IMR-90 (cell line): ENCODE results near the gene PCDHB12.

Experiments used
- CTCF ChIP-seq: conservative IDR thresholded peaks from 2 replicates; pipeline ENCODE4 v1.5.1; 2012; ENCODE audit warnings: mild to moderate bottlenecking, low read depth, low read length, improper control_type of control experiment
- MAZ ChIP-seq: IDR thresholded peaks from 2 replicates; pipeline ENCODE4 v1.6.1; 2012; ENCODE audit warnings: low read depth, mild to moderate bottlenecking, low read length, improper control_type of control experiment, moderate library complexity, borderline replicate concordance
- POLR2A ChIP-seq: IDR thresholded peaks from 2 replicates; pipeline ENCODE4 v1.6.1; 2012; ENCODE audit warnings: mild to moderate bottlenecking, low read depth, low read length

- TF ChIP-seq MAZ: no peak
- no peak for TF ChIP-seq CTCF
- TF ChIP-seq POLR2A: no peak
These were observed 28.2 kb downstream of the PCDHB12 start for GRCh38 chr5:141236516-141237313.
